Activated gamma-delta T cell treated with Interleukin-2 at 50 U/mL for 16 hours (primary cell): ENCODE results near the gene THSD7A.

Experiments used
- DNase-seq: peaks from one replicate; pipeline ENCODE4 v3.0.0-alpha.2; 2020

Gene THSD7A

DNA sequence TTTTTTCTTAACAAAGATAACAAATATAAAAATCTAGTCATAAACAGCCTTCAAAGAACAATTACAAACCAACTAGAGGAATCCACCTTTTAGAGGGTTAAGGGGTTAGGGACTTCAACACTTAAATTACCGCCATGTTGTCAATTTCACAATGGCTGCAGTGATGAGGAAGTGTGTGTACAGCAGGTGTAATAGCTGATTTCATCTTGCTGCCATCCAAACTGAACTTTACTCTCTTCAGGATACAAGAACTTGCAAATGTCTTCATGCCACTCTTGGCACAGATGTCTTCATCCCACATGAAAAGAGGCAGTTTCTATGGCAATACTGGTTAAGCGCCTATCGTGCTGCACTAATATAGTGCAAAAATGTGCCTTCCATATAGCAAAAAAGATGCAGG lies 457.4 kb downstream of the THSD7A start:
- DNase-seq = no peak

DNA sequence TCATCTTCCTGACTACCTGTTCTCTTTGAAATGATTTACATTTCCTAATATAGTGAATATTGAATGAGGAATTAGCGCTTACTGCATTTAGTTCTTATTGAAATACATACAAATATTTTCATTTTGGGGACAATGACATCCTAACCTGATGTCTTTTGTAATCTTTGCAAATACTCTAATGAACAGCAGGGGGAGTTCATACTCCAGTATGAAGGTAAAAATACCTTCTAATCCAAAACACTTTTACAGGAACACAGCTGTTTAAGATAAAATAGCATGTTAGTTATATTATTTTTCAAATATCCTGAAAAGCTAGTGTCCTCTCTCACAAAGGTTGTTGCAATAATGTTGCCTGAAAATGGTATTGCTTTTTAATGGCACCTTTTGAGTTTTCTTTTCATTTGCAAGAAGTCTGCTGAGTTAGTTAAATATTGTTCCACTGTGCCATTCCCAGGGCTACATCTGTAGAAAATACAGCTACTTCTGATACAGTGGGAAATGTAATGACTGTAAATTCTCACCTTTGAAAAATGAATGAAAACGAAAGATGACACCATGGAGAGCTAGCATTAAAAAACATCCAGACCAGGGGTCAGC lies 458.4 kb downstream of the THSD7A start:
- no peak for DNase-seq

DNA sequence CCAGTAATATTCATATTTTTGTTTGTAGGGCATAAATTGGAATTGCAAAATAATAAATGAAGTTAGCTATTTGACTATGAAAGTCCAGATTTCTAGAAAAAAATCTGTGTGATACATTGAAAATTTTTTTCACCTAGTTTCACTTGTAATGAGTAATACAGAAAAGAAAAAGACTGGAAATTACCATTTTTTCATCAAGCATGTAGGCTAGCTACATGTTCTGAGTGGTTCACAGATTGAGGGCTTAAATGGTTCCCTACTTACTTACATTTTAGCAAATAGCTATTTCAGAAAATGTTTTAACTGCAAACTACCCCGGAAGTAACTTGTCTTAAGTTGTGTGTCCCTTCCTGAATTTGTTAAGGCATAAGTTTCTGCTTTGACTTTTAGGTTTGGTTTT lies 462.3 kb downstream of the THSD7A start:
- no peak for DNase-seq

DNA sequence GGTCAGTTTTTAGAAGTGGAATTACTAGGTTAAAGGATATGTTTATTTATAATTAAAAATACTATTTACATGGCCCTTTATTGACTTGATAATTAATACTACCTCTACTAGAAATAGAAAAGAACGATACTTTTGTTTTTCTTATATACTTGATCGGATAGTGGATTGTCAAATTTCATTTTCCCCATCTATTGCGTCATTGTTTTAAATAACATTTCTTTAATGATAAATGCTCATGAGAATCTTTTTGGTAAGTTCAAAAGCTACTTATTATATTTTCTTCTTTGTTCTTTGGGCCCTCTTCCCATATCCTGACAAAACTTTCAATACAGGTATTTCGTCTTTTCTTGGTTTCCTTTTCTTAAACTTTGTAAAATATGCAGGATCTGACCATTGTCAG lies 465.9 kb downstream of the THSD7A start:
- no peak for DNase-seq

DNA sequence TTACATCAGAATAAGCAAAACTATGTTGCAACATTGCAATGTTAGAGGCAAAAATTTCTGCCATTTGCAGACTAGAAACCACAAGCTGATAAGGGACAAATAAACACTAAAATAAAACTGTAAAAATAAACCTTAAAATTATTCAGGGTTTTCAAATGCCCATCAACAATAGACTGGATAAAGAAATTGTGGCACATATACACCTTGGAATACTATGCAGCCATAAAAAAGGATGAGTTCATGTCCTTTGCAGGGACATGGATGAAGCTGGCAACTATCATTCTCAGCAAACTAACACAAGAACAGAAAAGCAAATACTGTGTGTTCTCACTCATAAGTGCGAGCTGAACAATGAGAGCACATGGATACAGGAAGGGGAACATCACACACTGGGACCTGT lies 473.4 kb downstream of the THSD7A start:
- DNase-seq = no peak

DNA sequence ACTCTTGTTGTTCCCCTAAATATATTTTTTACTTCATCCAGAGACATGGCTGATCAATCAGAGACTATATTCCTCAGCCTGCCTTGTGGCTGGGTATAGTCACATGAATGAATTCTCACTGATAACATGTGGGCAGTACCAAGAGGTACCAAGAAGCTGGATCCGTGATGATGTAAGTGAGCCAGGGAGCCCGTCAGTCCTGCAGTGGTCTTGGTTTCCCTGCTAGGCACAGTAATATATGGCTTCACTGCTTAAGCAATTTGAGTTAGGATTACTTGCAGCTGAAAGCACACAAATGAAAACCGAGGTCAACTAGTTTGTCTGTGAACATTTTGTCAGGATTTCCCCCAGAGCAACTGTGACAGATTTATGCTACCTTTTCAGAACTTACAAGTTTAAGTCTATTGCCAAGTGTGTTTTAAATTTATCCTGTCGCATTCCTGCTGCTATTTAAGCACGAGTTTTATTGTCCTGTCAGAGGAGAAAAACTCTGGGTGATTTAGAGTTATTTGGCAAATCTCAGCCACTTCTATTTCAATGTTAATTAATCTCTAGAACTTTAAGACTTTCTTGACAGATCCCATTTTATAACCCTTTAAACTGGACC lies 476.5 kb downstream of the THSD7A start:
- DNase-seq = no peak

DNA sequence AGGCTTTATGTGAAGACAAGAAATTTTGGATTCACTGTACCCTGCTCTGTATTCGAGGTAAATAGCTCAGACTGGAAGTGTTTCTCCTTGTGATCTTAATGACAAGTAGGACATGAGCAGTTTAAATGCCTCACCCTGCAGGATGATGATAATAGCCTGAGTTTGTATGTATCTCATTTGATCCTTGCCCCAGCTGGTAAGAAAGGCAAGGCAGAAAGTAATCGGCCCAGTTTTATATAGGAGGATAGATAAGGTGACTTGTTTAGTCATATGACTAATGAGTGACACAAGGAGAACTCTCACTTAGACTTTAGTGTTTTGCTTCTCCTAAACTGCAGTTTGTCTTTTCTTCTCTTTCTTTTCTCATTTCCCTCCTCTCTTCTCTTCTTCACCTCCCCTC lies 485.7 kb downstream of the THSD7A start:
- DNase-seq = no peak

DNA sequence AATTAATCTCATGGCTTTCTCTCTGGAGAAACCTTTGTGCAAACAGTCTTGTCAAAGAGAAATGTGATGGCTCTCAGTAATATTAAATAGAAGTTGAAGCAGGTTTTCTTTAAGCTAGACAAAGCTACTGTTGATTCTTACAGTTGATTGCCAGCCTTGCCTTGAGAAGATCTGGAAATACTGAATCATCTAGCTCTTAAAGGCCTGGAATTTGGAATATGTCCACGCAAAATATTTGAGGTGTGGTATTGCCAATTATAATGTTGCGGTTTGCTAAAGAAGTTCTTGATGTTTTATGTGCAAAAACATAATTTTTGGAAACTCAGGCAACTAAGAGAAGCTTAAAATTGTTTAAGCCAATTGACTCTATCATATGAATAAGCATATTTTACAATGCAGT lies 486.4 kb downstream of the THSD7A start:
- no peak for DNase-seq

DNA sequence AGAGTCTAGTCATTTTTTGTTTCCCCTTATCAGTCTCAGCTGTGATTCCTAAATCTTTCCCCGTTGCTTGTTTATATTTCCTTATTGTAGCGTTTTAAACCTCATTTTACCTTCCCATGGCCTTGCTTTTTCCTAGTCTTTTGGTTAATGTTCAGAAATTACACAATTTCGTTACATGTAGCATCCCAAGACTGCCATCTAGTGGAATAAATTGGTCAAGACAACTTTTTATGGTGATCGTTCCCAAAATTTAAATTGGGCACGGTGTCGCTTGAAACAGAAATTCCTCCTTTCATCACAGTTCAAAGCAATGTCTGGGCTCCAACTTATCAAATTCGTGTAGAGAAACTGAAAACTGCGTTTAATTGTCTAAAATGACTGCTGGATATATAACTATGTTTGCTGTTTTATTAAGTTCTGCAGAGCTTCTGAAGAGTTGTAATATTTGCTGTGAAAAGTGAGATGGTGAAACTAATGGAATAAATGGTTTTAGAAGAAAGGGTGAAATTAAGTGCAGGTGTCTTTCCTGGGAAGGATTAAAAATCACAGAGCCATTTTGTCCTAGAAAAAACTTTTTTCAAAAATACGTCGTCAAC lies 488.1 kb downstream of the THSD7A start:
- no peak for DNase-seq

DNA sequence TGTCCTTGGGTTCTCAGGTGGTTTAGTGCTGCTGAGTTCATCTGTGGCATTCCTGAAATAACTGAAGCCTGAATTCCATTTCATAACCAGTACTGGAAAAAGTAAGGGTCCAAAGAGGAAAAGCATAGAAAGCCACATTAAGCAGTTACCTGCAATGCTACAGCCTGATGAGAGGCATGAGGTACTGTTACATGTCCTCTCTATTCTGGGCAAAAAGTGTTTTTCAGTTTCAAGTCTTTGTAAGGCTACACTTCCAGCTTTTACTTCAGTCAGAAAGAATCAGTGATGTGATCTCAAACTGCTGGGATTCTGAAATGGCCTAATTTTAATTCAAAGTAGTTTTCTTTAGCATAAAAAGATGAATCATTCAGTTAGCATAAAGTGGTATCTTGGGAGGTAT lies 488.9 kb downstream of the THSD7A start:
- DNase-seq = no peak

DNA sequence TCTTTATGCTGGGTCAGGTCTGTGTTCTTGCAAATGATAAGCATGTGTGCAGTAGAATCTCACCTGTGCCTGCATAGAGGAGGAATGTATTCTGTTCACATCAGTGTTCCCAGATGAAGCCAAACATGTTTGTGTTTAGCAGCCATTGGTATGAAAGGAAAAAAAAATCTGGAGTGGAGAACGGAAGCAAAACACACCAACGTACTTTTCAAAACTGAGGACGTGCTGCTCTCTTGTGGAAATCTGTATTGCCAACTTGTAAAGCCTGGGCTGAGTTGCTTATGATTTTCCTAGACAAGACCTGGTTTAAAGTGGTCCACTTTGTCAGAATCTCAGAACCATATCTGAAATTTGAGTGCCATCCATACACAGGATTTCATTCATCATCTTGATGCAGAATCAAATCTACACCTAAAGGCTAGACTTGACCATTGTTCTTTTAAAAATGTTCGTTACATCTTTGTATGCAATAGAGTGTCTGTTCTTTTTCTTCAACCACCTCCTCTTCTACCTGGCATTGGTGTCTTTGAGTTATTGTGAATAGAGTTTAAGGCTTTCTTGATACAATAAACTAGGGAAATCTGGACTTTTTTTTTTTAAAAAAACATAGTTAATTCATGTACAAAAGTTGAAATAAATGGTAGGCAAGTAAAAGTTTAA lies 490.6 kb downstream of the THSD7A start:
- no peak for DNase-seq

DNA sequence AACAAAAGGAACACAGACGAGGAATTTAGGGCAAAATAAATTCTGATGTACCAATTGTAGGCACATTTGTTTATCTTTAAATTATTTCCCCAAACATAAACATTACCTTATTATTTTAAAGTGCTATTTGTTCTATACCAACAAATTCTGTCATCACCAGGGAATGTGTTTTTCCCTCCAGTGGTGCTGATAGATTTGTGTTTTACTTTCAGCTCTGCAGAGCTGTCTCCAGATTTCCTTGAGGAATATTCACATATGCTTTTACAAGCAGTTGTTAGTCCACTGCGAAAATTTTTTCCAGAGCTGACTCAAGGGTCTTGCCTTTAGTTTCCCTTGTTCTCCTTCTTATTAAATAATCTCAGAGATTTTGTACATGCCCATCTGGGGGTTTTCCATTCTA lies 495.6 kb downstream of the THSD7A start:
- no peak for DNase-seq

DNA sequence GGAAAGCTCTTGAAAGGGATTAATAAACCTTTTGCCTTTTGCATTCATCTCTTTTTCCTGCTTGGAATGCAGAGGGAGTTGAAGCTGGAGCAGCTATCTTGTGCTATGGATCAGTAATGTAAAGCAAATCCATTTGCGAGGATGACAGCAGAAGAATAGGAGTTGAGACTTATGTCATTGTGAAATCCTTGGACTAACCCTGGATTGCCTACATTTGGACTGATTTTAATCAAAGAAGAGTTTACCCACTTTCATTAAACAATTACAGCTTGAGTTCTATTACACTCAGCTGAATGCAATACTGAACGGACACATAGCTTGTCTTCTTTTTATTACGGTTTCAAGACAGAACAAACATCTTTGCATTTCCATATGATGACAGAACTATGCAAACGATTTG lies 496.1 kb downstream of the THSD7A start:
- DNase-seq = no peak

DNA sequence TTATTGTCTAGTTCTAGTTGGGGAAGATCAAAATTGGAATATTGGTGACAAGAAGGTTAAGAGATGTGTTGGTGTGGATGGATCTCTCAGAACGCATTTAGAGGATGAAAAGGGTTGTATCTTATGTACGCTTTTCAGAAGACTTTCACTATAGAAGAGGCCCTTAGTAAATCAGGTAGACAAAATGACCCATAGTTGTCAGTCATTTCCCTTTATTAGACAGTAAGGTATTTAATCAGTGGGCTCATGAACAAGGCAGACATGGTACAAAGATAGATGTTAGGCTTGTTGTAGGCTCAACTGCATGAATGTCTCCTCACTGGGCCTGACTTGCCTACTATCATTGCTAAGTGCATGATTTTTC lies 499.2 kb downstream of the THSD7A start:
- DNase-seq = no peak

DNA sequence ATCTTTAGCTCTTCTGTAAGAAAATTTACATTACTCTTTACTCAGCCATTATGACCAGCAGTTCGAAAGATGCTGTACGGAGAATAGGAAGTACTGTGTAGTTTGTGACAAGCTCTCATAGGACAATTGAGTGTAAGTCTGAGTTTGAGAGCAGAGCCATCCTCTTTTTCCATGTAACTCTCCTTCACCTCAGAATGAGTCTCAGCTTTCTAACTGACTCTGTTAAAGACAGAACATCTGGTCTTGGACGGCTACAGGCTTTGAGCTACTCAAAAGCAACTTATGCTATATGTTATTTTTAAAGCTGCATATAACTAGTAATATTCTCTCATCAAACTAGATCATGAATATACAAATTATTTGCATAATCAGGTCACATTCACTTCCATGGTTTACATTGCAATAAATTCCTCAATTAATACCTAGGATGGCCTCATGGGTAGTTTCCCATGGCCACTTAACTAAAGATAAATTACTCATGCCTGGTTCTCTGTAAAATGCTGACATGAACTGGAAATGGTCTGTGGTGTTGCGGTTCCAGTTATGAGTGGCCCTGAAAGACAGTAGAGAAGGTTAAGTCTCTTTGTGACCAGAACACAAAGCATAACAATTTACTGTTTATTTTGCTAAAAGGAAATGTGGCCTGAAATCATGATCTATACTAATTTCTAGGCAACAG lies 499.7 kb downstream of the THSD7A start:
- DNase-seq = no peak

DNA sequence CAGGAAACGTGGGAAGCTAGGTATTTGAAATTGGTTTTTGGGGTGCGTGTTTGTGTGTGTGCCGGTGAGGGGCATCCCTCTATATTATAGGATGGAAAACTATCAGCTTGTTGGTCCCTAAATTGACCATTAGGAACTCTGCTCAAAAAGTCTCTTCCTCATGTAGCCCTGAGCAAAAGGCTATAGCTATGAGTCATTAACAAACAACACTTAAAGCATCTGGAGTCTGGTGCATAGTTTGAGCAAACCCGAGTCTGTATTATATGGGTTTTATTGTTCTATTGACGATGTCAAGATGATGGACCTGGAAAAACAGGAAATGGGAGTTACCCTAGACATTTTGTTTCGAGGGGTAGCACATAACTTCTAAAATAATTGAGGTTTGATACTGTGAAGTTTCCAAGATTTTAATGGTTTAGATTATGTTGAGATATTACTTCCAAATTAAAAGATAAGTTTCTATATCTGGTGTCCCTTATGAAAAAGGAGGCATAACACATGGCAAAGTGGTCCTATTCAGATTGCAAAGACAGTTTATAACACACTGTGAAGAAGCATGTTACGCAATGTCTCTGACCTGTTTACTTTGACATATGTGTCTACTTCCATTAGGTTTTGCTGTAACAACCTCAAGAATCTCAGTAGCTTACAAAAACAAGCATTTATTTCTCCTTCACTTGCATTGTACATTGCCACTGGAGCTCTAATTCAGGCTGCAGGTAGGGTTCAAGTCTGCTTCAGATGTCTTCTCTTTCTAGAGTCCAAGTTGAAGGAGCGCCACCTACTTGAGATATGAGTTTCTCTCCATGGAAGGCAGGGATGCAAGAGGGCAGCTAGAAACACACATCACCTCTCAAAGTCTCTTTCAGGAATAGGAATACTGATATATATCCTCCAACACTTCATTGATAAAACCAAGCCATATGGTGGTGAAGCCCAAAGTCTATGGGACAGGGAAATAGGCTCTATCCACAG lies 500.6 kb downstream of the THSD7A start:
- no peak for DNase-seq

DNA sequence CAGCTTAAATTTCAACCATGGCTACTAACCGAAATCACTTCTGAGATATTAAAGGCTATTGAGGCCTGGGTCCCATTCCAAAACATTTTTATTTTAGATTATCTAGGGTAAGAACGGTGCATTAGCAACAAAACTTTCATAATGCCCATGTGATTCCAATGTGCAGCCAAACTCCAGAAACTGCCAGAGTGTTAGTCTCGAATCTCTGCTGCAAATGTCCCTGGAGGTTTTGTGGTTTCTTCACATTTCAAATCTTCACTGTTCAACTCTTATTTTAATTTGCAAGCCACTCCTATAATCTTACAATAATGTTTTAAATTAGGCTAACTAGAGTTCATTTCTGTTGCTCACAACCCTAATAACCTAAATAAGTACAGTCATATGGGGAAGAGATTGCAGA lies 501.3 kb downstream of the THSD7A start:
- DNase-seq = no peak

DNA sequence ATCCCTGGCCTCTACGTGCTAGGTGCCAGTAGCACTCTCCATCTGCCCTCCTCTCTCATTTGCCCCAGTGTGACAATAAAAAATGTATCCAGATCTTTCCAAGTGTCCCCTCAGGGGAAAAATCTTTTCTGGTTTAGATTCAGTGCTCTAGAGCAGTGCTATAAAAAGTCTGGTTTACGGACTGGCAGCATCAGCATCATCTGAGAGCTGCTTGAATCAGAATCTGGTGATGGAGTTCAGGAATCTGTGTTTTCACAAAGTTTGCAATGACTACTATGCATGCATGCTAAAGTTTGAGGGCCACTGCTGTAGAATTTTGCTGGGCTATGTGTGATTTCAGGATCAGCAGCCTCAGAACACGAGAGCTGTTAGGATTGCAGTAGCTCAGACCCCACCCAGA lies 501.8 kb downstream of the THSD7A start:
- no peak for DNase-seq

DNA sequence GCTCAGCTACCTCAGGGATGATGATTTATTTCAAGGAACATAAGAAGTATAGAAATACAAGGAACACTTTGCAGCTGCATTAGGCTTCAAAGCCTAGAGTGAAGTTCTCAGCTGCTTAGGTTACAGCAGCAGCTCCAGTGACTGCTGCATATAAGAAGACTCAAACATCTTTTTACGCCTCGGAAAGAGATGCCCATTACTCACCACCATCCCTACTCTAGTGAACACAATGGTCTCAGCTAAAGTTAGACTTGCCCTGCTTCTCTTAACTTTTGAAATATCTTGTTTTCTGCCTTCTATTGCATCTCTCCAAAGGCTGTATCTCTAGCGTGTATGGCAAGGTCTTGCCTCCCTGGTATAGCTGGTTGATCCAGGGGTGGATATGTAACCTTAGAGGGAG lies 502.4 kb downstream of the THSD7A start:
- DNase-seq = no peak

DNA sequence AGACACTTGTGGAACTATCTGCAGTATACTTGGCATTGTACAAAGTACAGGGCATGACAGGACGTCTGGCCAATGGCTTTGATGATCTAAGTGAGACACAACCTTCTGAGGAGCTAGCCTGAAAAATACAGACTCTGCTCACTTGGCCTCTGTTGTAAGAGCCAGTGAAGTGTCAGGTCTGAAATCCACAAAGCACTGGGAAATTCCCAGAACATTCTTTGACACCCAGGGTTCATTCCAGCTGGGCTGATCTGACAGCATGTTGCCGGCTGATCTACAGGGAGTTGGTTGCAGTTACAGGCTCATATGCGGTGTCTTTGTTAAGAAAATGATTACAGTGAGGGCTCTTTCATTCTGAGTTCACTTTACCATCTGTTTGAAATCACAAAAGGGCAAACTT lies 503.7 kb downstream of the THSD7A start:
- DNase-seq = no peak

DNA sequence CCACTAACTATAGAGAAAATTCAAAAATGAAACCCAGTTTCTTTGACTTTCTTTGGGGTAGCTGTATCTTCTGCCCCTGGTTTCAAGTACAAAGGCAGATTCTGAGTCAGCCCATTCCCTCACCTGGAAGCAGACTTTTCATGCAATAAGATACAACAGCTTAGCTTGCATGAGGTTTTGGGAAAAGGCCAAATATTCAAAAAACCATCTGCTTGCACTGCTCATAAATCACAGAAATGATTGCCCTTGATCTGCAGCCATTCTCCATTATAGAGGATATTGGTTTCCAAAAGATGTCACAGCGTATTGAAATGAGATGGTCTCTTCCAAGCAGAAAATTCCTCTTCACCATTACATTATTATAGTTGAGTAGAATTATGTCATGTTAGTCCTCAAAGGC lies 504.4 kb downstream of the THSD7A start:
- no peak for DNase-seq
